IPS DF 19.7 (cell line): Measurements from ENCODE around the gene UBE2J2.

ENCODE experiments used
- DNase-seq: peaks from one replicate; pipeline ENCODE4 v3.0.0-alpha.2; 2013; ENCODE audit warnings: low read depth, low spot score

The UBE2J2 gene

DNA sequence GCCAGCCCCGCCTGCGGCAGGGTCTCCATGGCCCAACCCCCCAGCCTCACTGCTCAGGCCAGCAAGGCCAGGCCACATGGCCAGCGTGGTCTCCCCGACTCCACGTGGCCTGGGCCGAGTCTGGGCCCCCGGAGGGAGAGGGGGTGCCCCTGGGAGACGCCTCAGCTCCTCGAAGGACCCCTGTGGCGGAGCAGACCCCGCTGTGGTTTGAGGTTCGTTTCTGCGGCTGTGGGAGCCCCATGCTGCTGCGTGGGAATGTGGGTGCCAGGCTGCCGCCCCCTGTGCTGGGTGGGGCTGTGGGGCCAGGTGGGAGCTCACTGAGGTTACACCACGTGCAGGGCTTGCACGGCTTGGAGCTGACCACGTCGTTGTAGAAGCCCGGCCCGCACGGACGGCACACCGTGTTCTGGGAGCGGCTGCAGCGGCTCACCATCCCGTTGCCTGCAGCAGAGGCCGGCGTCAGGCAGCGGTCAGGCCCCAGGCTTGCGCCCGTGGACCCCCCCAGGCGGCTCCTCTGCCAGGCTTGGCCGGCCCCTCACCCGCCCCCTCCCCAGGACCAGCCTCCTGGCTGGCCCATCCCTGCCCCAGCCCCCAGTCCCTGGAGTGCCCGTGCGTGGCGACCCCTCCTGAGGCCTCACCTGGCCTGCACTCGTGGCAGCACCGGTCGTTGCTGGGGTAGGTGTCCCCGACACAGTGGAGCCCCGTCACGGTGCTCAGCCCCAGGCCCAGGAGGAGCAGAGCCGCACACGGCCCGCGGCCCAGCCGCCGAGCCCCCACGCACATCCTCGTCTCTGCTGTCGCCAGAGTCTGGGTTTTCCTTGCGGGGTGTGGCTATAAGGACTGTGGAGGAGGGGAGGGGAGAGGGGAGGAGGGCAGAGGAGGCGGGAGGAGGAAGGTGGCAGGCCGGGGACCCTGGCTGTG, 60.0 kb downstream of the UBE2J2 start, which contains the start of gene TNFRSF4:
Gene TNFRSF4, minus strand, starts transcription at position 809 of the 921 bp plus-strand sequence. Its CDS starts 26 bp downstream, at position 783.
- no peak for DNase-seq

DNA sequence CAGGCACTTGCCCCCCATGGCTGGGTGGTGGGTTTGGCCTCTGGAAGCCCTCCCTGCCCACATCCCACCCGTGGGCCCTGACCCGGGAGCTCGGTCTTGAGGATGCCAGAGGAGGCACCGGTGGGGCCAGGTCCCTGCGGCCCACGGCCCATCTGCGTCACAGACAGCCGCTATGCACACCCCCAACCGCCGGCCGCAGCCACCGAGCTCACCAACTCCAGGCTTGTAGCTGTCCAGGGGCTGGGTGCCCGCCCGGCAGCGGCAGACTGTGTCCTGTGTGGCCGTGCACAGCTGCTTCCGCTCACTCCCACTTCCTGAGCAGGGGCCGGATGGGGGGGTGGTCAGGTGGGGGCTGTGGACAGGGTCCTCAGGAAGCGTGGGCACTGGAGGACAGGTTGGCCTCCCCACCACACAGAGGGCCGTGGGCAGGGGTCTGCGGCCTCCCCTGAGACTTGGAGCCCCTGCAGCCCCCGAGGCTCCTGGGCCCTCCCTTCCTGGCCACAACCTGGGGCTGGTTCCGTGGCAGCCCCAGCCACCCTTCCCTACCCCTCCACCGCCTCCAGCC, 60.8 kb downstream of the UBE2J2 start:
- no peak for DNase-seq

DNA sequence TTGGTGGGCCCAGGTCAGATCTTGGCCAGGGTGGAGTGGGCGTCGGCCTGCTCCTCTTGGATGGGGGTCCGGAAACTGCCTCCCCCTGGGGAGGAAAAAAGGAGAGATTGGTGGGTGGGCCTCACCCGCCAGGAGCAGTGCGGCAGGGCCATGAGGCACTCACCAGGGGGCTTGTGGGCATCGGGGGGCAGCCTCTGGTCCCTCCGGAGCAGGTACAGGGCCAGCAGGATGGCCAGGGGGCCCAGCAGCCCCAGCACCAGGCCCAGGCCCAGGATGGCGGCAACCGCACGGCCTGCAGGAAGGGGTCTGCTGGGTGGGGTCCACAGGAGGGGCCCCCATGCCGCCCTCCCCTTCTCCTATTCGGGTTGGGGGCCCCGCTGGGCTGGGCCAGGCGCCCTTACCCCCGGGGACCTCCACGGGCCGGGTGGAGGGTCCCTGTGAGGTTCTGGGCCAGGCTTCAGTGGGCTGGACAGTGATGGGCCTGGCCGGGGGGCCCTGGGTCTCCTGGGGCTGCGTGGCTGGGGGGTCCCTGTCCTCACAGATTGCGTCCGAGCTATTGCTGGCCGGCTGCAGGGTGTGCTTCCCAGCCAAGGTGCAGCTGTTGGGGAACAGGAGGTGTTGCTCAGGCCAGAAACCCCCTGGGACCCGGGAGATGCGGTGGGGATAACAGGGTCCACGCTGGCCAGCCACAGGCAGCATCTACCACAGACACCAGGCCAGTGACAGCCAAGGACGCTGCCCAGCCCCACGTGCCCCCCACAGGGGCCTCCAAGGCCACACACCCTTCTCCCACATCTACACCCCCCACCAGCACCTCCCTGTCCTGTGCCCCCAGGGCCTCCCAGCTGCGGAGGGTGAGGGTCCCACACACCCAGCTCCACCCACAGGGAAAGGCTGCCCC, 61.9 kb downstream of the UBE2J2 start:
- DNase-seq: no peak

DNA sequence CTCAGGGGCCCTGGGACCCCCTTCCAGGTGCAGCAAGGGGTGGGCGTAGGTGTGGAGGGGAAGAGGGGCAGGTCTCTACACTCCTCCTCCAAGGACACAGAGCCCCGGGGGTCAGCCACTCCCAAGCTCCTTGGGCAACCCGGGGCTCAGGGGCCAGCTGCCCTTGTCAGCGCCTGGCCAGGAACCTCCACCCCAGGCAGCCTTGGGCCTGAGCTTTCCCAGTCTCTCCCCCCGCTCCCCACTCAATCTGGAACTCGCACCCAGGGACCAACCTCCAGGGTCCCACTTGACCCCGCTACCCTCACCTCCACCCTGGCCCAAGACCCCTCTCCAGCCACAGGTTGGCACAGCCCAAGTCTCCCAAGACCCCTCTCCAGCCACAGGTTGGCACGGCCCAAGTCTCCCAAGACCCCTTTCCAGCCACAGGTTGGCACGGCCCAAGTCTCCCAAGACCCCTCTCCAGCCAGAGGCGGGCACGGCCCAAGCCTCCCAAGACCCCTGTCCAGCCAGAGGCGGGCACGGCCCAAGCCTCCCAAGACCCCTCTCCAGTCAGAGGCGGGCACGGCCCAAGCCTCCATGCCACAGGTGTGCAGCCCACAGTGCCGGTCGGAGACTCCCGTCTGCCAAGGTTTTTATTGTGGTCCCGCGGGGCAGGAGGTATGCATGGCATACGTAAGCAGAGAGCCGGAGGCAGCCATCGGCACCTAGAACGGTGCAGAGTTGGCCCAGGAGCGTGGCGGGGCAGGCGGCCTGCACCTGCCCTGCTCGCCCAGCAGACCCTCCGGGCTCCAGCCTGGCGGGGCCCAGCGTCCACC, 62.7 kb downstream of the UBE2J2 start:
- no peak for DNase-seq

DNA sequence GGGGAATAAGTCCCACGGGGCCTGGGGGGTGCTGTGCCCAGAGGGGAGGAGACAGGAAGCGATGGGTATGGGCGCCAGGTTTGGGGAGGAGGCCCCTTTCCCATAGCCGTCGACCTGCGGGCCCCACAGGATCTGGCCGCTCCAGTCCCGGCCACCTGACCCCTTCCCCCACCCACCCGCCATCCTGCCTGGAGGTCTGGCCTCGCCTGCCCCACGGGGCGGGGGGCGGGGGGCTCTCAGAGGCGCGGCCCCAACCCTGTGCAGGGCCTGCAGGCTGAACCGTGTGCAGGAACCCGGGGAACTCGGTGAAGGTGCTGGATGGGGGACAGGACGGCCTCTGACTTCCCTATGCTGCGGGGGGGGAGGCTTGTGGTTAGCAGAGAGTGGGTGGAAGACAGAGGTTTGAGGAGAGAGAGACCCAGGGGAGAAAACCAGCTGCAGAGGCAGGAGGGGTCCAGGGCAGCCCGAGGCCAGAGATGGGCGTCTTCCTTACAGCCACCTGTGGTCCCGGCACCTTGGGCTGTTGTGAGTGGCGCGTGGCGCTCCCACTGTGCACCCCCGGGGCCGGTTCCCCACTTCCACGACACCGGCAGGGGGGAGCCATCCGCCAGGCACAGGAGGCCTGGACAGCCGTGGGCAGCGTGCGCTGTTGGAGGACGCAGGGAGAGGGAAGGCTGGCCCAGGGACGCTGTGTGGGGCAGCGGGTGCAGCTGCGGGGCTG, 64.8 kb downstream of the UBE2J2 start:
- DNase-seq: no peak

DNA sequence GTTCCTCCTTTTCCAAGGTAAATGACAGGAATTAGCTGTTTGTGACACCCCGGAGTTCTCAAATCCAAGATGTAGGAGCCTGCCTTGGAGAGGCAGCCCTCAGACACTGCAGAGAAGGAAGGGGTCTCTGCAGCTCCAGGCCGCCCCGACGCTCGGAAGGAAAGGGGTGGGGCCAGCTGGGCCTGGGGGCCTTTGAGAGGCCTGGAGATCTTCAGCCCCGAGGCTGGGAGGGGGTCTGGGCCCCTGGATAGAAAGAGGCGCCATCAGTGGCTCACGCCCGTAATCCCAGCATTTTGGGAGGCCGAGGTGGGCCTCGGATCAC, 66.1 kb downstream of the UBE2J2 start:
- no peak for DNase-seq

DNA sequence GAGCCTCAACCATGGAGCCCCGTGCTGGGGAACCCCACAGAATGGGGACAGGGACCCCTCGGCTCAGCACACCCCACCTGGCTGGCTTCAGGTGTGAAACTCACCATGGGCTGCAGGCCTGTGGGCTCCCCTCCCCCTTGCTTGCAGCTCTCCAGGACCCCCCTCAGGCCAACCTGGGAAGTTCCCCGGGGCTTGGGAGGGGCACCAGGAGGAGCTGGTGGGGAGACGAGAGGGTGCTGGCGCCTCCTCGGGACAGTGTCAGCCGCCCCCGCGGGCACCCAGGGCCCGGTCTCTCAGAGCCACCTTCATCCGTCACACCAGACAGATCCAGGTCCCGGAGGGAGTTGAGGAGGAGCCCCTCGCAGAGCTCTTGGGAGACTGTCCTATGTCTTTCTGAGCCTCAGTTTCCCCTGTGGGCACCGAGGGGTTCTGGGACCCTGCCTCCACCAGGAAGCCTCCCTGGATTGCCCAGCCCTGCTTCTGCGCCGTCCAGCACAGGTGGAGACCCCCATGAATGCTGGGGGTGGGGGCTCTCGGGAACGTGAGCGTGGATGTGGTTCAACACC, 66.6 kb downstream of the UBE2J2 start:
- DNase-seq: no peak

DNA sequence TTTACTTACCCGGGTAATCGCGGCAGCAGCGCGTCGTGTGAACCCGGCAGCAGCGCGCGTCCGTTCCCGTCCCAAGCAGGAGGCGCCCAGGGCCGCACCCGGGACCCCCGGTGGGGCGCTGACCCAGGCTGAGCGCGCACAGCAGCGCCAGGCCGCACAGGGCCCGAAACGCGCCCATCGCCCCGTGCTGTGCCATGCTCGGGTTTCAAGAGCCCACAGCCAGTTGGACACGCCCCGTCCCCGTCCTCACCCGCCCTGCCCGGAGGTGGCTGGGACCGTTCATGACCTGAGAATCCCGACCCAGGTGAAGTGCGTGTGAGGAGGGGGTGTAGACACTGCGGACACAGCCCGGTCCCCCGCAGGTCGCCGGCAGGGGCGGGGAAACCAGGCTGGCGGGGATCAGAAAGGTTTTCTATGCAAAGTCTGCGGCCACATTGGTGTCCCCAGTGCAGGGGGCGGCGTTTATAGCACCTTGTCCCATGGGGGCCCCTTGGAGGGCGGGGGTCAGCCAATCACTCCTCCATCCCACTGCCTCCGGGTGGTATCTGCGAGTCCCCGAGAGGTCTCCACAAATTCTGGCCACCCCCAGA, 67.2 kb downstream of the UBE2J2 start, which contains the start of gene TNFRSF18:
Gene TNFRSF18, minus strand, starts transcription at position 217 of the 590 bp plus-strand sequence. Its CDS starts 21 bp downstream, at position 196.
- no peak for DNase-seq

DNA sequence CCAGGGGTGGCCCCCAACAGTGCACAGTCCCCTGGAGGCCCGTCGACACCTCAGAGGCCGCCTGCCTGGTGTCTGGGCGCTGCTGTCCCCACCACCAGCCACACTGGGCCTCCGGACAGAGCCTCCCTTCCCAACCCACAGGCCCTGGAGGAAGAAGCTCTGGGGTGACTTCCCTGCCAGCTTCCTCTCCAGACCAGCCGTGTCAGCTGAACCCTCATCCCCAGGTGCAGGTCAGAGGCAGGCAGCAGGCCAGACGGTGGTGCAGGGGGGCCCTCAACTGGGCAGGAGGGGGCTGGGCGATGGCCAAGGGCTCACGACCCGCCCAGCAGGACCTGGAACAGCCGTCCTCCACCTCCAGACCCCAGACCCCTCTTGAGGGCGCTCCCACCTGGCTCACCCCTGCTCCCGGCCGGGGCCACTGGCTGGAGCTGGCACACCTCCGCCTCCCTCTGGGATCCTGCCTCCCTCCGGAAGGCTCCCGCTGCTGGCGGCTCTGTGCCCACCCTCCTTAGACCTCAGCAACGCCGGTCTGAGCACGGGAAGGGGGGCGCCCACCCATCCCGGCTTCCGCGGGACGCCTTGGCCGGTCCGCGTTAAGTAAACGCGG, 67.8 kb downstream of the UBE2J2 start:
- no peak for DNase-seq

DNA sequence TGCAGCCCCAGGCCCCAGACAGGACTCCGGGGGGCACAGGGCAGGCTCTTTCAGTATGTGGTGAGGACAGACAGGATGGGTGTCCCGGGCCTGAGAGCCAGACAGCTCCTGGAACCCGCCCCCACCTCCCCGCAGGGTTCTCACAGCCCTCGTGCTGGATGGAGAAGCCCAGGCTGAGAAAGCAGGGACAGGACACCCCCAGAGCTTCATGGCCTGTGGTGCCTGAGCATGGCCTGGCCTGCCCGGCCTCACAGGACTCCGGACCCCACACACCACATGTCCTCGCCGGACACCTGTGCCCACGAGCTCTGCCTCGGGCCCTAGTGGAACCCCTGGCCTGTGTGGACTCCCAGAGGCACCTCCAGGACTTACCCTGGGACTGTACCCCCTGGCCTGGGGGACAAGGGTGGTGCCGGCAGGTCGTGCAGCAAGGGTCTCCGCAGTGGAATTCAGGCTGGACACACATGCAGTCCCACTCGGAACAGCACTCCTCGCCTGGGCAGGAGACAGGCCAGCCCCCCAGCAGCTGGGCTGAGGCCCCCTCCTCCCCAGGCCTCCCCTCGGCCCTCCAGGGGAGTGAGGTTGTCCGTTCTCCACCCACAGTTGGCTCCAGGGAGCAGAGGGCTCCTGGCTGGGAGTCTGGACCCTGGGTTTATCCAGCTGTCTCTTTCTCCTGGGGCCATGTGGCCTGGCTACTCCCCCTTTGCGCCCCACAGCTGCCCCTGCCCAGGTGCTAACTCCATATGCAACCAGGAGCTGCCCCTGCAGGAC, 68.5 kb downstream of the UBE2J2 start:
- no peak for DNase-seq

DNA sequence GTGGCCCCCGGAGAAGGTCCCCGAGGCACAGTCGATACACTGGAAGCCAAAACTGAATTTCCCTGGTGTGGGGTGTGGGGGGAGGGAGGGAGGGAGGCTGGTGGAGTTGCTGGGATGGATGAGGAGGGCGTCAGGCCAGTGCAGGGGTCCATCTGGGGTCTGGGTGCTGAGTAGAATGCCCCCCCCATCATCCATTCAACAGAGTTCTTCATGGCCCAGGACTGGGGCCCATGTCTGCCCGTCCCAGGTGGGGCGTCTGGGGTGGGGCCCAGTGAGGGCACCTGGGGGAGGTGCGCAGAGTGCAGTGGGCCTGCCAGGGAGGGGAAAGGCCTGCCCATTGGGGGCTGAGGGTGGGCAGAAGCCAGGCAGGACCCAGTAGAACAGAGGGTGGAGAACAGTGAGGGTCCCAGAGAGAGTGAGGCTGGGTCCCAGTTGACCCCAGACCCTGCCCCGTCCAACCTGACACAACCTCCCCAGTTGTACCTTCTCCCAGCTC, 69.2 kb downstream of the UBE2J2 start:
- DNase-seq: no peak
